Astrocyte (in vitro differentiated cells and primary cell): Measurements from ENCODE around the gene EN2. TPM values are rescaled to one million over a fixed set of nuclear protein-coding genes. Genes with fewer than 3 reads are reported as not detected.

Experiments
- DNase-seq: peaks from one replicate; pipeline ENCODE4 v3.0.0-alpha.2; 2010; ENCODE audit warnings: low read depth
- FAIRE-seq: peaks from 2 replicates; lab custom pipeline; 2011; peaks lifted over from hg19 to GRCh38; lab: Jason Lieb, UNC
- H2AFZ ChIP-seq: 2 replicates; pipeline ENCODE4 v1.6.0; 2012; ENCODE audit warnings: low read depth, low read length, inconsistent platforms
- H3K27ac ChIP-seq: 2 replicates; pipeline ENCODE4 v1.5.1; 2011; ENCODE audit warnings: low read depth, low read length, inconsistent platforms
- H3K27me3 ChIP-seq: 2 replicates; pipeline ENCODE4 v1.6.0; 2011; ENCODE audit warnings: low read length, inconsistent platforms; ENCODE audit not compliant: insufficient read depth
- H3K36me3 ChIP-seq: 2 replicates; pipeline ENCODE4 v1.5.1; 2011; ENCODE audit warnings: low read length, inconsistent platforms; ENCODE audit not compliant: insufficient read depth
- H3K4me1 ChIP-seq: 2 replicates; pipeline ENCODE4 v1.5.1; 2011; ENCODE audit warnings: low read length, inconsistent platforms; ENCODE audit not compliant: insufficient read depth
- H3K4me2 ChIP-seq: 2 replicates; pipeline ENCODE4 v1.6.0; 2012; ENCODE audit warnings: low read length, inconsistent platforms
- H3K4me3 ChIP-seq: 2 replicates; pipeline ENCODE4 v1.5.1; 2011; ENCODE audit warnings: low read depth, mild to moderate bottlenecking, low read length, inconsistent platforms; ENCODE audit not compliant: insufficient read depth
- H3K79me2 ChIP-seq: 2 replicates; pipeline ENCODE4 v1.6.0; 2012; ENCODE audit warnings: mild to moderate bottlenecking, low read length, inconsistent platforms; ENCODE audit not compliant: insufficient read depth
- H3K9ac ChIP-seq: 2 replicates; pipeline ENCODE4 v1.6.0; 2012; ENCODE audit warnings: mild to moderate bottlenecking, low read length, inconsistent platforms
- H3K9me3 ChIP-seq: 2 replicates; pipeline ENCODE4 v1.5.1; 2012; ENCODE audit warnings: low read depth, mild to moderate bottlenecking, low read length, inconsistent platforms; ENCODE audit not compliant: insufficient read depth
- H4K20me1 ChIP-seq: 2 replicates; pipeline ENCODE4 v1.6.0; 2012; ENCODE audit warnings: low read length, inconsistent platforms; ENCODE audit not compliant: insufficient read depth
- H3K27ac Mint-ChIP-seq: one replicate; pipeline ENCODE4 v1.8.0; 2021; ENCODE audit warnings: mild to moderate bottlenecking, mixed read lengths; ENCODE audit not compliant: unreplicated experiment
- H3K27me3 Mint-ChIP-seq: one replicate; pipeline ENCODE4 v1.8.0; 2021; ENCODE audit warnings: low read depth, mixed read lengths; ENCODE audit not compliant: unreplicated experiment
- H3K36me3 Mint-ChIP-seq: one replicate; pipeline ENCODE4 v1.8.0; 2021; ENCODE audit warnings: low read depth, mixed read lengths; ENCODE audit not compliant: unreplicated experiment
- H3K4me1 Mint-ChIP-seq: one replicate; pipeline ENCODE4 v1.8.0; 2021; ENCODE audit warnings: low read depth, mixed read lengths; ENCODE audit not compliant: unreplicated experiment
- H3K4me3 Mint-ChIP-seq: one replicate; pipeline ENCODE4 v1.8.0; 2021; ENCODE audit warnings: mild to moderate bottlenecking, moderate library complexity, mixed read lengths; ENCODE audit not compliant: unreplicated experiment
- H3K9me3 Mint-ChIP-seq: one replicate; pipeline ENCODE4 v1.8.0; 2021; ENCODE audit warnings: mild to moderate bottlenecking, mixed read lengths; ENCODE audit not compliant: unreplicated experiment
- EZH2 ChIP-seq: IDR thresholded peaks from 2 replicates; pipeline ENCODE4 v1.6.1; 2012; ENCODE audit warnings: mild to moderate bottlenecking, low read length, inconsistent platforms; ENCODE audit not compliant: insufficient read depth
- total RNA-seq: library from RNA; stranded (reverse); gene quantifications from 2 replicates; pipeline ENCODE4 v1.2.1, GENCODE V29; 2021
- TF ChIP-seq, protein P1 (sequence below): IDR thresholded peaks from 2 replicates; pipeline ENCODE4 v1.5.1; 2011; ENCODE audit warnings: low read depth, mild to moderate bottlenecking, inconsistent platforms, low read length, moderate library complexity; ENCODE audit not compliant: insufficient read depth

Gene EN2
- total RNA-seq, 1 donor from 2014 or later, result not detected

DNA sequence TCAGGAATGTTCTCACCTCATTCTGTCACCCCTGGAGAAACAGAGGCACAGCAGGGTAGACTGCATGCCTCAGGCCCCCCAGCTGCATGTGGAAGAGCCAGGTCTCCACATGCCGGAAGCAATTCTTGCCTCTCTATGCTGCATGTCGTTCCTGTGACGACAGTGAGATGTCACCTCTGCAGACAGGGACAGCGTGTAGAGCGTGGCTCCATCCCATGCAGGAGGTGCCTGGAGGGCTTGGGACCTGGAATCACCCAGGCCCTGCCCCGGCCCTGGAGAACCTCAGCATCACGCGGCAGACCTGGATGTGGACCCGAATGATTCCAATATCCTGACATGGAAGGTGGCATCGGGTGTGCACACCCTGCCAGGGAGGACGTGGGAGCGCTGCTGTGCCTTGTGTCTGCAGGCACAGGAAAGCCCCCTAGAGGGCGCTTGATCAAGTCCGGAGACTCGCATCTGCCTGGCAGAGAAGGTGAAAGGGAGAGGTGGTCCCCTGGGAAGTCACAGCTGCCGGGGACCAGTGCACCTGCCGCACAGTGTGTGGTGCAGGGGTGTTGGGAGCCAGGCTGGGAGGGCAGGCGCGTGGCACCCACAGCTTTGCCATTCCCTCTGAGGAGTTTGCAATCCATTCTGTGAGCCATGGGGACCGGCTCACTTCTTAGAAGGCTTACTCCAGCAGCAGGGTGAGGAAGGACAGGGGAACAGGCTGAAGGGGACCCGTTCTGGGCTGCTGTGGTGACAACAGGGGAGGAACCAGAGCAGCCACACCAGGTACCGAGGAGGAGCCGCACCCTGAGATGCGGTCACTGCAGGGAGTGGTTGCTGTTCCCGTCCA is 45.3 kb upstream of the EN2 start:
- Mint-ChIP-seq H3K27me3 (peaks cover 76% of the 10 kb centered on the region), H3K4me3 (no peak overlapping the region), H3K27ac (no peak overlapping the region), H3K9me3 (peaks cover 10% of the 10 kb centered on the region), H3K4me1 (no peaks in the 10 kb centered on the region), H3K36me3 (peaks cover 2% of the 10 kb centered on the region)
- TF ChIP-seq, protein P1, sequence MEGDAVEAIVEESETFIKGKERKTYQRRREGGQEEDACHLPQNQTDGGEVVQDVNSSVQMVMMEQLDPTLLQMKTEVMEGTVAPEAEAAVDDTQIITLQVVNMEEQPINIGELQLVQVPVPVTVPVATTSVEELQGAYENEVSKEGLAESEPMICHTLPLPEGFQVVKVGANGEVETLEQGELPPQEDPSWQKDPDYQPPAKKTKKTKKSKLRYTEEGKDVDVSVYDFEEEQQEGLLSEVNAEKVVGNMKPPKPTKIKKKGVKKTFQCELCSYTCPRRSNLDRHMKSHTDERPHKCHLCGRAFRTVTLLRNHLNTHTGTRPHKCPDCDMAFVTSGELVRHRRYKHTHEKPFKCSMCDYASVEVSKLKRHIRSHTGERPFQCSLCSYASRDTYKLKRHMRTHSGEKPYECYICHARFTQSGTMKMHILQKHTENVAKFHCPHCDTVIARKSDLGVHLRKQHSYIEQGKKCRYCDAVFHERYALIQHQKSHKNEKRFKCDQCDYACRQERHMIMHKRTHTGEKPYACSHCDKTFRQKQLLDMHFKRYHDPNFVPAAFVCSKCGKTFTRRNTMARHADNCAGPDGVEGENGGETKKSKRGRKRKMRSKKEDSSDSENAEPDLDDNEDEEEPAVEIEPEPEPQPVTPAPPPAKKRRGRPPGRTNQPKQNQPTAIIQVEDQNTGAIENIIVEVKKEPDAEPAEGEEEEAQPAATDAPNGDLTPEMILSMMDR, result no peak
- no peak for TF ChIP-seq EZH2
- H3K27ac ChIP-seq, result no peak overlapping the region
- no peaks in the 10 kb centered on the region for H3K79me2 ChIP-seq
- H3K4me3 ChIP-seq, result no peak overlapping the region
- DNase-seq, result no peak
- H3K9ac ChIP-seq, result no peak overlapping the region
- no peaks in the 10 kb centered on the region for H3K36me3 ChIP-seq
- no peaks in the 10 kb centered on the region for H3K9me3 ChIP-seq
- no peaks in the 10 kb centered on the region for H4K20me1 ChIP-seq
- no peak for FAIRE-seq
- H2AFZ ChIP-seq, result no peak overlapping the region
- H3K4me1 ChIP-seq, result no peaks in the 10 kb centered on the region
- H3K4me2 ChIP-seq, result no peak overlapping the region
- no peaks in the 10 kb centered on the region for H3K27me3 ChIP-seq

DNA sequence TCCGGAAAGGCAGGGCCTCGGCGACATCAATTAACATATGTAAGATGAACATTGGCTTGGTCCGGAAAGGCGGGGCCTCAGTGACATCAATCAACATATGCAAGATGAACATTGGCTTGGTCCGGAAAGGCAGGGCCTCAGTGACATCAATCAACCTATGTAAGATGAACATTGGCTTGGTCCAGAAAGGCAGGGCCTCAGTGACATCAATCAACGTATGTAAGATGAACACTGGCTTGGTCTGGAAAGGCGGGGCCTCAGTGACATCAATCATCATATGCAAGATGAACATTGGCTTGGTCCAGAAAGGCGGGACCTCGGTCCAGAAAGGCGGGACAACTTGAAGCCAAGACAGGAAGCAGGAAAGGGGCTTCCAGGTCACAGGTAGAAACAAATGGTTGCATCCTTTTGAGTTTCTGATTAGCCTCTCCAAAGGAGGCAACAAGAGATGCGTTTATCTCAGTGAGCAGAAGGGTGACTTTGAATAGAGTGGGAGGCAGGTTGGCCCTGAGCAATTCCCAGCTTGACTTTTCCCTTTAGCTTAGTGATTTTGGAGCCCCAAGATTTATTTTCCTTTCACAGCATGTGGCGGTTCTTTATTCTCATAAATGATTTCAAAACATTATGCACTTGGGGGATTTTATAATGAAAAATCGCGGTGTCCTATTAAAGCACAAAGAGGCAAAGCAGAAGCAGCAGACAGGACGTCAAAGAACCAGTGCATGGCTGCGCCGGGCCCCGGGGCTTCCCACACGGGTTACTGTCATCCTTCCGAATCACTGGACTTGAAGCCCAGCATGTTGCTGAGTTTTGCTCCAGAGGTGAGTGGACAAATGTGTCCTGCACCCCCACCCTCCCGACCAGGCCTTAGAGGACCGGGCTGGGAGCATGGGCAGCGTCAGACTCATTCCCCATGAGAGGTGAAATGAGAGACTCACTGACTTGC is 43.1 kb upstream of the EN2 start:
- FAIRE-seq (no peak), DNase-seq (no peak)
- Histone ChIP-seq H2AFZ (no peak overlapping the region), H4K20me1 (no peaks in the 10 kb centered on the region), H3K4me3 (no peak overlapping the region), H3K27me3 (no peaks in the 10 kb centered on the region), H3K9ac (no peak overlapping the region), H3K36me3 (no peaks in the 10 kb centered on the region), H3K4me1 (no peaks in the 10 kb centered on the region), H3K27ac (no peak overlapping the region), H3K4me2 (no peak overlapping the region), H3K79me2 (no peaks in the 10 kb centered on the region), H3K9me3 (no peaks in the 10 kb centered on the region)
- Mint-ChIP-seq H3K4me3 (no peak overlapping the region), H3K27me3 (peaks cover 89% of the 10 kb centered on the region), H3K4me1 (no peaks in the 10 kb centered on the region), H3K27ac (no peak overlapping the region), H3K36me3 (peaks cover 2% of the 10 kb centered on the region), H3K9me3 (peaks cover 8% of the 10 kb centered on the region)
- TF ChIP-seq, protein P1, result no peak
- TF ChIP-seq EZH2, result no peak
